Fibroblast of skin of abdomen (primary cell): ENCODE data around the gene BCL7A.
"Not testable (repeated sequence)": the region's sequence is repeated elsewhere in the genome, so short reads cannot be mapped to it uniquely, and the experiment has no call there.

Source experiments
- DNase-seq: peaks from one replicate; pipeline ENCODE4 v3.0.0-alpha.2; 2013

Gene BCL7A

DNA sequence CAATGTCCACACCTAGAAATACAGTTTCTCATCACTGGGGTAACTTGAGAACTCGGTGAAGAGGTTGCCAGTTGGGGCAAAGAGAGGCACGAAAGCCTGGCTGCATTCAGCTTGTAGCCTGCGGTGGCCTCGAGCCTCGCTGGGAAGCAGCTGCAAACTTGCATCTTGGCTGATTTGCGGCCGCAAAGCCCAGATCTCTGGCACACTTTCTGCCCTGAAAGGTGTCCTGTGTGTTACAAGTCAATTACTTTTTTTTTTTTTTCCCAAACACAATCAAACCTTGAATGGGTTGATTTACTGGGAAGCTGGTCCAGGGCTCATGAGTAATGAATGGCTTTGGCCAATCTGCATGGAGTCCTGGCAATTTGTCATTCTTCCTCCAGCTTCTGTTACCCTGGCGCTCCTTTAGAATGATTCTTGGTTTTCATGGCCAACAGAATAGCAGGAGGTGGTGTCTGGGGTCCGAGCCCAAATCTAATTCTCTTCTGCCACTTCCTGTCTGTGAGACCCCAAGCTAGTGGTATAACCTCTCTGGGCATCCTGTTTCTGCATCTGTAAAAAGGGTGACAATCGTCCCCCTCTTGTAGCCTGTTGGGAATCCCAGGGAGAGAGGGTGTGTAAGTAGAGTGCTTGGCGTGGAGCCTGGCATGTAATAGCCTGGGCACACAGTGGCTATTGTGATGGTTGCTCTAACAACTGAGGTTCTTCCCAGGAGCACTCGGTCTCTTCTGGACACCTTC, 6.7 kb downstream of the BCL7A start:
- no peak for DNase-seq

DNA sequence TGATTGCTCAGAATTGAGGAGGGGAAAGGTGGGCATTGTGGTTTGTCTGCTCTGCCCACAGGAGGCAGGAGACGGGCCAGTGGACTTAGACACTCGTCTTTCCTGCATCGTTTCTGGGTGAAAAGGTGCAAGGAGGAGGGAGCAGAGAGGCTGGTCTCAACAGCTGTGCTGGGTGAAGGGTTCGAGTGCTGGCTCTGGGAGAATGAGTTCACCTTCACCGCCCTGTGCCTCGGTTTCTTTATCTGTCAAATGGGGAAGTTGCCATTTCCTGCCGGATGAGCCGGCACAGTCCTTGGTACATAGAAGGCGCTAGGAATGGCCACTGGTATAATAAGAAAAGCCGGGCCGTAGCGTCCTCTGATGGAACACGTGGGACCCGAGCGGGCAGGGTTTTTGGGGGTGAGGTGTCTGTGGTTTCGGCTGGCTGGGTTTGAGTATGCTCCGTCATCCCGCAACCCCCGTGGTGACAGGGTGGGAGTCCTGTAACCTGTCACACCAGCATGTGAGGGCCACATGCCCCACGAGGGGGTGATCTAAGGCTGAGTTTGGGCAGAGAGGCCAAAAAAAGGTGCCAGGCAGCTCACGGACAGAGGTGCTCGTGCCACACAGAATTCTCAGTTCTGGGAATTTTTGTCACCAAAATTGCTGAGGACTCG, 7.3 kb downstream of the BCL7A start:
- DNase-seq, result no peak

DNA sequence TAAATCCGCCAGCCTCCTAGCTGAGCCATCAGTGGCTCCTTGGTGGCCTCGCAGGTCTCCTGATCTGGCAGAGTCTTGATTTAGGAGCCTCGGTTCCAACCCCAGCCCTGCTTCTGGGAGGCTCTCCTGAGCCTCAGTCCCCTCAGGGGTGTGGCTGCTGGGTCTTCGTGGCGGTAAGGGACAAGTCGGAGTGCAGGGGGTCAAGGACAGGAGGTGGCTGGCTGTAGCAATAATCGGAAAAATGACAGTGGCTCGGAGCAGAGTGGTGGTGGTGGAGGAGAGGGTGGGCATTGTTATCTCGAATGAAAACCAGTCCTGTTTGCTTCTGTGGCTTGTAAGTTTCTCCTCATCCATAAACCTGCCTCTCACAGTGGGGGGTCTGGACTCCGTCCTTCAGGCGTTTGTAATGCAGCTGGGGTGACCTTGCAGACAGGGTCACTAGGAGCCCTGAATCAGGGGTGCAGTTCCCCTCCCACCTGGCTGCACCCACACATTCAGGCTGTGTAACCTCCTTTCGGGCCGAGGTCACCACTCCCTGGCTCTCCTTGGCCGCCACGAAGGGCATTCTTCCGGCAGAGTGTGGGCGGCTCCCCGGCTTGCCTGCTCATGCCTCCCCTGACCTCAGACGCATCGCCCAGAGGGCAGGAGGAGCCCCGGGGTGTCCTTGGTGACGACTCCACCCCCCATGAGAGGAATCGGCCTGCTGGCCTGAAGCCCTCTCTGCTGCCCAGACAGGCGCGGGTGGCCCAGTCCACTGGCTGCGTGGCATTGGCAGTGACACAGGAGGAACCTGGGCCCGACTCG, 8.1 kb downstream of the BCL7A start:
- DNase-seq, result no peak

DNA sequence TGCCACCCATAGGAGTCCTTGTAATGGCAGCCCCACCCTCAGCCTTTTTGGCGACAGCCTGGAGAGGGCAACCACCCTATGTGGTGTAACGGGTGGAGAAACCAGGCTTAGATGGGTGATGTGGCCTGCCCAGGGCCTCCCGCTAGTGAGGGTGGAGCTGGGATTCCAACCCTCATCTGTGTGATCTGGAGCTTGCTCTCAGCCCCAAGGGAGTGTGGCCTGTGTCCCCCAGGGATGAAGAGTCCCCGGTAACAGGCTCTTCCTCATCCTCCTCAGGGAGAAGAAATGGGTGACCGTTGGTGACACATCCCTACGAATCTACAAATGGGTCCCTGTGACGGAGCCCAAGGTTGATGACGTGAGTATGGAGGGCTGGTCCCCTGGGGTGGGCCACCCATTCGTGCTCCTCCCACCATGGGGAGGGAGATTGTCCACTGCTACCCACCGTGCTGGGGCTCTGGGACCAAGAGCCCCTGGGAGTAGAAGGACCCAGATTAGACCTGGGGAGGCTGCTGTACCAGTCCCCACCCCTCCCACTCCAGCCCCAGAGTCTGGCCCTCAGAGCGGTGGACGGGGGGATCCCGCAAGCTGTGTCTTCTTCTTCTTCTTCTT, 8.8 kb downstream of the BCL7A start:
- no peak for DNase-seq

DNA sequence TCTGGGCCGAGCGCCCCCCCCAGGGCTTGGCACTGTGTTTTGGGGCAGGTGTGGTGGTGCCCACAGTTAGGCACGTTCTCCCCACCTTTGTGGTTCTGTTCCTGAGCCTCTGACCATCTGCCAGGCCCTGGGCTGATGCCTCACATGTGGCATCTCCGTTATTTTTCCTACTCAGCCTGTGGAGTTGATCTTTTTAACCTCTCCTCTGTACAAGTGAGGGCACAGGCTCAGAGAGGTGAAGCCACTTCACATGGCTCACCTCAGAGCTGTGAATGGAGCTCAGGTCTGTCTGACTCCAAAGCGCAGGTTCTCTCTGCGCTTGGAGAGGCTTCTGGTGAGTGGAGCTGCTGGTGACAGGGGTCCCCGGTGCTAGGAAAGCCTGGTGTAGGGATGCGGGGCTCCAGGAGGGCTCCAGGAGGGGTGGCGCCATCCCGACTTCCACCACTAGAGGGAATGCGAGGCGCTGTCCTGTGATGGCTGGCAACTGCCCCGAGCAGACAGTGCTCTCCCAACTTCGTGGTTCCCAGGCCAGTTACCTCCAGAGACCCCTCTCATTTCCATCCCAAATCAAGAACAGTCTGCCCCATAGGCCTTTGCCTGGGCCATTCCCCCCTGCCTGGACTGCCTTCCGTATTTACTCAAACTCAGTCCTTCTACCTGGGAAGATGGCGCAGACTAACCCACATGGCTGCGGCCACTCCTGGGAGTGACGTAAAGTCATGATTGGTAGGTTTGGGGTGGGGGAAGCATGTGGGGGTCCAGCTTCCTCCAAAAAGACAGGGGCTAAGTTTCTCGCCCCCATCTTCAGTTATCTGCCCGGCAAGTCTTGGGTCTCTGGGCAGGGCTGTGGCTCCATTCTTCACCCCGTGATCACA, 9.9 kb downstream of the BCL7A start:
- peak; percentile 16 for DNase-seq

DNA sequence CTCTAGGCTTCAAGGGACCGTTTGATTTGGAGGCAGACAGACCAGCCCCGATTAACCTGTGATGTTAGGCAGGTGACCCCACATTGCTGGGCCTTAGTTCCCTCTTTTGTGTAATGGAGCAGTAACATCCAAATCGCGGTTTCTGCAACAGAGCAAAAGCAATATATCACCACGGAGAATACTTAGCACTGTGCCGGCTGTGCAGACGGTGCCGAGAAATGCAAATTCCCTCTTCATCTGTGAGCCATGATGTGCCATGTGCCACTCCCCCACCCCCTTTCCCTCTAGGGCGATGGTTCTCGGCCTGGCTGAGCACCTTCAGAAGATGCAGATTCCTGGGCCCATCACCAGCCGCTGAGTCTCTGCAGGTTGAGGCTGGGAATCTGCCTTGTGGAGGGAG, 10.9 kb downstream of the BCL7A start:
- no peak for DNase-seq

DNA sequence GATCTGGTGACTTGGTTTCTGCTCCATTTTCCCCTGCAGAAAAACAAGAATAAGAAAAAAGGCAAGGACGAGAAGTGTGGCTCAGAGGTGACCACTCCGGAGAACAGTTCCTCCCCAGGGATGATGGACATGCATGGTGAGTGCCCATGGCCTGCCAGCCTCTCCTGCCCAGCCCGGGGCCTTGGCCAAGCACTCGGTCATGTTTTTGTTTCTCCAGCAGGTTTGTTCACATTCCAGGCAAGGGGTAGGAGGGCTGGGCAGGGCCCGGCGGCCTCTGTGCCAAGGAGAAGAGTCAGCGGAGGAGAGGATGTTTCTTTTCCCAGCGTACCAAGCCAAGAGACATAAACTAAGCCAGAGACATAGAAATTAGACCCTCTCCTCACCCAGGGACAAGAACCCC, 13.6 kb downstream of the BCL7A start:
- no peak for DNase-seq

DNA sequence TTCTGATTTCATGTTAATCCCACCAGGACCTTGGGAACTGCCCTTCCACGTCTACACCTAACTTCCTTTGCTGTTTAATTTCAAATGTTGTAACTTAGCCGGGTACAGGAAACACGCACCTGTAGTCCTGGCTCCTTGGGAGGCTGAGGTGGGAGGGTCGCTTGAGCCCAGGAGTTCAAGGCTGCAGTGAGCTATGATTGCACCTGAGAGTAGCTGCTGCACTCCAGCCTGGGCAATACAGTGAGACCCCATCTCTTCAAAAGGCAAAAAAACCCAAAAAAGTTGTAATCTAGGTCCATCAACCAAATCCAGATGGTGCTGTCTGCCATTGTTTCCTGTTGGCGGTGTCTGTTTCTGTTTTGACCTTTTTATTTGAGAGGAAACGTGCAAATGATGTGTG, 14.5 kb downstream of the BCL7A start:
- no peak for DNase-seq

DNA sequence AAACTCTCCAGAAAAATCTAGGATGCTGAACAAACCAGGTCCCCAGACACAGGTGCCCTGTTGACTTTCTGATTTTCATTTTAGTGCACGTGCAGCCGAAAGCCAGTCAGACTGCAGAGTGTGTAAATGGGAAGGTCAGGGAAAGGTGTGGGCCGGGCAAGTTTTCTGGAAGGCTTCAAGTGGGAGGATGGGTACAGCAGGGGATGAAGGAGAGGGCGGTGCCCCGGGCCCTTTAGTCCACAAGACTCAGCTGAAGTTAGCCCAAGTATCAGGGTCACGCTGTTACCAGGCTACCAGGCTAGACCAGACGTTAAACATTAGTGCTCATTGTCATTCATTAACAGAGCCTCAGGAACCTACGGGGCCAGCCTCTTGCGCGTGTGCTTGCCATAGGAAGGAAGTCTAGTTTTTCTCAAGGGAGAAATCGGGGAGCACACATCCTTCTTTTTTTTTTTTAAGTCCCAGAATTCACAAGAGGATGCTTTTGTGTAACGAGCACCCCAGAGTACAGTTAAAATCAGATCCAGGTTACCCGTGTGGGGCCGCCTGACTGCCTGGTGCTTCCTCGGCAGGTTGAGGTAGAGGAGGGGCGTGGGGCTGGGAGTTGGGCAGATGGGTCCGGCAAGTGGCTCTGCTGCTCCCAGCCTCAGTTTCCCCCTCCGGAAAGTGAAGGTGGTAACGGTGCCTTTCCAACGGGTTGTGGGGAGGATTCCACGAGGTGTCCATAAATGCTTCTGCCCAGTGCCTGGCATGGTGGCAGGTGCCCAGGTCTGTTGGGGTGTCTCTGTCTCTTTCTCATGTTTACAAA, 19.1 kb downstream of the BCL7A start:
- DNase-seq, result no peak

DNA sequence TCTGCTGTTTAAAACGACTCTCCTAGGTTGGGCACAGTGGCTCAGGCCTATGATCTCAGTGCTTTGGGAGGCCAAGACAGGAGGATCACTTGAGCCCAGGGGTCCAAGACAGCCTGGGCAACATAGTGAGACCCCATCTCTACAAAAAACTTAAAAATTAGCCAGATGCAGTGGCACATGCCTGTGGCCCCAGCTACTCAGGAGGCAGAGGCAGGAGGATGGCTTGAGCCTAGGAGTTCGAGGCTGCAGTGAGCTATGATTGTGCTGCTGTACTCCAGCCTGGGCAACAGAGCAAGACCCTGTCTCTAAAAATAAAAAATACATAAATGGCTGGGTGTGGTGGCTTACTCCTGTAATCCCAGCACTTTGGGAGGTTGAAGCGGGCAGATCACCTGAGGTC, 19.8 kb downstream of the BCL7A start:
- not testable (repeated sequence) for DNase-seq

DNA sequence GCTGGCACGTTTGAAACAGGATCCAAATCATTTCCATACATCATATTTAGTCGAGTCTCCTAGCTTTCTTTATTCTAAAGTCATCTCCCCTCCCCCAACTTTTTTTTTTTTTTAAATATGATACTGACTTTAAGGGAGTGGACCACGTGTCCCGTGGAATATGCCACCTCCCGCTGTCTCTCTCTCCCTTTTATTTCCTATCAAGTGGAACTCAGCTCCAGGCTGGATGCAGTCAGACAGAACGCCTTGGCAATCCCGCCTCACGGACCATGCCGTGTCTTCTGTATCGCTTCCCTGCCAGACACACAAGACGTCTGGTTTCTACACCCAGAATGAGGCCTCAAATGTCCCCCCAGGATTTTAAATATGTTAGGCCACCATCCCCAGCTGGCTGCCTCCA, 21.2 kb downstream of the BCL7A start:
- no peak for DNase-seq

DNA sequence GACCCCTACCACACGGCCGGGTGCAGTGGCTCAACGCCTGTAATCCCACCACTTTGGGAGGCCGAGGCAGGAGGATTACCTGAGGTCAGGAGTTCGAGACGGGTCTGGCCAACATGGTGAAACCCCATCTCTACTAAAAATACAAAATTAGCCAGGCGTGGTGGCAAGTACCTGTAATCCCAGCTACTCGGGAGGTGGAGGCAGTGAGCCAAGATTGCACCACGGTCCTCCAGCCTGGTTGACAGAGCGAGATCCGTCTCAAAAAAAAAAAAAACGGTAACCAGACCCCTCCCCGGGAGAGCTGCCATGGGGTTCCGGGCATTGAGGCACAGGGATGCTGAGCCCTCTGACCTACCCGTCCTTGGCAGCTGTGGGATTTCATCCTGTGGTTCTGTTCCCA, 21.8 kb downstream of the BCL7A start:
- DNase-seq, result no peak

DNA sequence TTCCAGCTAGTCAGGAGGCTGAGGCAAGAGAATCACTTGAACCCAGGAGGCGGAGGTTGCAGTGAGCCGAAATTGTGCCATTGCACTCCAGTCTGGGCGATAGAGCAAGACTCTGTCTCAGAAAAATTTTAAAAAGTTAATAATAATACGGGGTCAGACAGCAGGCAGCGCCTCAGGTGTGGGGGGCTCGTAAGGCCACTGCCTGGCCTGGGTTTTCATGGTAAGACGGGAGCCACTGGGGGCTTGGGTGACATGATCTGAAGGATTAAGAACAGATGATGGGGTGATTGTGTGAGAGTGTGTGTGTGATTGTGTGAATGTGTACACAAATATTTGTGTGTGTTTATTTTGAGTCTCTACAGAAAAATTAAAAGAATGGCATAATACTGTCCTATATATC, 23.6 kb downstream of the BCL7A start:
- DNase-seq, result no peak

DNA sequence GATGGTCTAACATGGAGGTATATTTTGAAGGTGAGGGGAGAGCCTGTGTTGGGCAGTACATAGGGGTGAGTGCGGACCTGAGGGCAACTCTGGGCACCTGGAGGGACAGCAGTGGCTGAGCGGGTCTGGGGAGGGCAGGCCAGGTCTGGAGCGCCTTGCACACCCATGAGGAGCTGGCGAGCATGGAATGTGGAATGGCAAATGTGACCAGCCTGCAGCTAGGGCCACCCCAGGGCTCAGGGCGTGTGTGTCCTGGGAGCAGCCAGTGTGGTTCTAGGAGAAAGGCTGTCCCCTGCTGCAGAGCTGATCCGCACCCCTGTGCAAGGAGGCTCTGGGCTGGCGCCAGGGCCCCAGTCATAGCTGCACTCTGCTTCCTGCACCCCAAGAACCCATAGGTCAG, 24.5 kb downstream of the BCL7A start:
- DNase-seq, result no peak

DNA sequence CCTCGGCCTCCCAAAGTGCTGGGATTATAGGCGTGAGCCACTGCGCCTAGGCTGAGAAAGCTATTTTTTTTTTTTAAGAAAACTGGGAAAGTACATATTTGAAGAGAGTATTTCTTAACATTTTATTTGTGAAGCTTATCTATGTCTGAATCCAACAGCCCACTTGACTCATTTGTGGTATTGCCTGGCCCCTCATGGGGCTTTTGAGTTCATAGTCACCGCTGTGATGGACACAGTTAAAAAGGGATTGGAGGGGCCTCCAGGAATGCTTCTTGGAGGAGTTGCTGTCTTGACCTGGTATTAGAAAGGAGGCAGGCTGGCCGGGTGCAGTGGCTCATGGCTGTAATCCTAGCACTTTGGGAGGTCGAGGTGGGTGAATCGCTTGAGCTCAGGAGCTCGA, 26.5 kb downstream of the BCL7A start:
- peak; percentile 58 for DNase-seq

DNA sequence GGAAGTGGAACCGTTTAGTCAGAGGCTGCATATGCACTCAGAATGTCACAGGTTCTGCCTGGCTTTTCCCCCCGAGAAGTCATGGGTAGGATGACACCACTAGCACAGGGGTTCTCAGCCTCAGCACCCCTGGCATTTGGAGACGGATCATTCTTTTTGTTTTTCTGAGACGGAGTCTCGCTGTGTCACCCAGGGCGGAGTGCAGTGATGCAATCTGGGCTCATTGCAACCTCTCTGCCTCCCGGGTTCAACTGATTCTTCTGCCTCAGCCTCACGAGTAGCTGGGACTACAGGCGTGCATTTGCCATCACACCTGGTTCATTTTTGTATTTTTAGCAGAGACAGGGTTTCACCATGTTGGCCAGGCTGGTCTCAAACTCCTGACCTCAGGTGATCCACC, 28.1 kb downstream of the BCL7A start:
- DNase-seq, result no peak

DNA sequence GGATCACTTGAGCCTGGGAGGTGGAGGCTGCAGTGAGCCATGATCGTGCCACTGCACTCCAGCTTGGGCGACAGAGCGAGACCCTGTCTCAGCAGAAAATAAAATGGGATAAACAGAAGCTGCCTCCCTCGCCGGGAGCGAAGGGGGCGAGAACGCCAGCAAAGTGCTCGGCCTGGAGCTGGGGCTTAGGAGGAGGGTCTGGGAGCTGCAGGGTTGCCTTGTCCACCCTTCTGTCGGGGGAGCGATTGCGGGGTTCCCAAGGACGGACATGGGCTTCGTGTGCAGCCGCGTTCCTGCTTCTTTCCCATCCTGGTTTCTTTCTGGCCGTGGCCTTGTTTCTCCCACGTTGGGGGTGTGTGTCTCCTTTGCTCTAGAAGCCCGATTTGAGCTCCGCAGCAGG, 29.0 kb downstream of the BCL7A start:
- no peak for DNase-seq

DNA sequence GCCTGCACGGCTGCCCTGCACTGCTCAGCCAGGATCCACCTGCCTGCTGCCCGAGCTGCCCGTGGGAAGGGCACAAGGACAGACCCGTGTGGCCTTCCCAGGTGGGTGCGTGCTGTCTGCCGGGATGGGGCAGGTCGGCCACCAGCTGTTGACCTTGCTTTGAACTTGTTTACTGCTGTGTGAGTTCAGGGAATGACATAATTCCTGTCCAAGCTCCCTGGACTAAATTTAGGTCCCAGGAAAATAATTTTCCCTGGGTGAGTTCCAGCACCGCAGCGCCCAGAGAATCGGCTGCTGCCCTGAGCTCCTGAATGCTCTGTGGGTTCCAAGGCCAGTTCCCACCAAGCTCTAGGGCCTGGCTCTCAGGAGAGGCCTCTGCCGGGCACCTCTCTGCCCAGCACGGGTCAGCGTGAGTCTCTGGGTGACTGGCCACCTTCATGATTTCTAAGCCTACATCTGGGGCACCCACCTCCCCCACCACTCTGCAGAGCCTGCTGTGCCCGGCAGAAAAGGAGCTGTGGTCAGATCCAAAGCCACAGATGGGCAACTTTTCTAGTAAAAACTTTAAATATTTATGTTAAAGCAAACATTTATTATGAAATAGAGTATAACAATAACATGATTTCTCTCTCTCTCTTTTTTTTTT, 29.7 kb downstream of the BCL7A start:
- no peak for DNase-seq

DNA sequence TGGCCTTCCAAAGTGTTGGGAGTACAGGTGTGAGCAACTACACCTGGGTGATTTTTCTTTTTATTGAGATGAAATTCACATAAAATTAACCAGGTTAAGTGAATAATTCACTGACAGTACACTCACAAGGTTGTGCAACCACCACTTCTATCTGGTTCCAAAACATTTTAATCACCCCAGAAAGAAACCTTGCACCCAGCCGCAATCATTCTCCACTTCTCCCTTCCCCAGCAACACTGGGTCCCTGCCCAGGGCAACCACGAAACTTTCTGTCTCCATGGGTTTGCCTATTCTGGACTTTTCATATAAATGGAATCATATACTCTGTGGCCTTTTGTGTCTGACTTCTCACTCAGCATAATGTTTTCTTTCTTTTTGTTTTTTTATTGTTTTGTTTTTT, 30.6 kb downstream of the BCL7A start:
- no peak for DNase-seq

DNA sequence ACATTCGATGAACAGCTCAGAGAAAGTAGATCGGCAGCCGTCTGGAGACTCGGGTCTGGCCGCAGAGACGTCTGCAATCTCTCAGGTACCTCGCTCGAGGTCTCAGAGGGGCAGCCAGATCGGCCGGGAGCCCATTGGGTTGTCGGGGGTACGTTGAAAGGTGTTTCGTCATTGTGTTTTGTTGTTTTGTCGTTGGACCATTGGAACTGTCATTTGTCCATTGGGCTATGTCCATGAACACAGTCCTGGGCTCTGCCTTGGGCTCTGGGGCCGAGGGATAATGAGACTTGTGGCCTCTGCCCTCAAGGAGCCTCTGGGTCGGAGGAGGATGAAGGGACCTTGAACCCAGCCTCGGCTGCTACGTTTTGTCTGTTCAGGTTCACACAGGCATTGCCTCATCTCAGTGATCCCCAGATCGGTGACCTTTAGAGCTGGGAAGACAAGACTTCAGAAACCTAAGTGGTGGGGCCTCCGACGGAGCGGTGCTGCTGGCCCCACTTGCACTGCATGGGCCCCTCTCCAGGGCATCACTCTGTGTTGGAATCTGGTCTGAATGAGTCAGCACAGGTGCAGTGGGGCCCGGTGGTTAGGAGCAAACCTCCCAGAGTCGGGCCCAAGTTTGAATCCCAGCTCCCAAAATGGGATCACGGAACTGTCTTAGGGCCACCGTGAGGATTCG, 33.3 kb downstream of the BCL7A start:
- no peak for DNase-seq
